HepG2 (cell line): Measurements from ENCODE around the gene MFN2. TPM values are rescaled to one million over a fixed set of nuclear protein-coding genes. Genes with fewer than 3 reads are reported as not detected.

ENCODE experiments used
- CHD2 ChIP-seq: IDR thresholded peaks from 2 replicates; pipeline ENCODE4 v1.6.1; 2011; ENCODE audit warnings: low read depth, low read length, improper control_type of control experiment
- FOXA3 ChIP-seq: IDR thresholded peaks from 2 replicates; pipeline ENCODE4 v1.6.1; 2016; ENCODE audit warnings: missing genetic modification reagents, missing compliant biosample characterization
- HDAC6 ChIP-seq: fragments of 200-600 bp; sonication (generic); IDR thresholded peaks from 2 replicates; pipeline ENCODE4 v1.7.0; 2017; ENCODE audit warnings: mild to moderate bottlenecking, antibody characterized with exemption, low read length, low read depth
- NFE2L2 ChIP-seq: fragments of 150-350 bp; IDR thresholded peaks from 2 replicates; pipeline ENCODE4 v1.6.1; 2014; ENCODE audit warnings: low read length
- SIN3B ChIP-seq: fragments of 150-350 bp; IDR thresholded peaks from 2 replicates; pipeline ENCODE4 v1.6.1; 2014; ENCODE audit warnings: low read length
- SSRP1 ChIP-seq: IDR thresholded peaks from 2 replicates; pipeline ENCODE4 v1.6.1; 2016; ENCODE audit warnings: control low read depth
- SYNCRIP ChIP-seq: fragments of 200-400 bp; formaldehyde crosslinking; IDR thresholded peaks from 2 replicates; pipeline ENCODE4 v1.6.1; 2018; ENCODE audit warnings: mild to moderate bottlenecking, low read depth, low read length; ENCODE audit not compliant: insufficient read depth
- TAF15 ChIP-seq: fragments of 200-400 bp; formaldehyde crosslinking; IDR thresholded peaks from one replicate; pipeline ENCODE4 v1.6.1; 2018; ENCODE audit warnings: mild to moderate bottlenecking, low read depth, low read length; ENCODE audit not compliant: poor library complexity, severe bottlenecking
- TRIM24 ChIP-seq: sonication (generic); formaldehyde crosslinking; IDR thresholded peaks from 2 replicates; pipeline ENCODE4 v1.8.0; 2022; ENCODE audit warnings: mild to moderate bottlenecking, missing genetic modification reagents
- TSC22D2 ChIP-seq: sonication (generic); formaldehyde crosslinking; IDR thresholded peaks from 2 replicates; pipeline ENCODE4 v1.5.1; 2020; ENCODE audit warnings: missing genetic modification reagents, mild to moderate bottlenecking, borderline replicate concordance
- ZBTB21 ChIP-seq: sonication (generic); formaldehyde crosslinking; IDR thresholded peaks from 2 replicates; pipeline ENCODE4 v1.4.0; 2020; ENCODE audit warnings: missing genetic modification reagents
- ZNF136 ChIP-seq: sonication (generic); formaldehyde crosslinking; IDR thresholded peaks from 2 replicates; pipeline ENCODE4 v1.8.1; 2022; ENCODE audit warnings: low read depth, mild to moderate bottlenecking, moderate library complexity, missing genetic modification reagents
- ZNF180 ChIP-seq: sonication (generic); formaldehyde crosslinking; IDR thresholded peaks from 2 replicates; pipeline ENCODE4 v1.4.0; 2020; ENCODE audit warnings: low read depth, missing genetic modification reagents, borderline replicate concordance
- ZNF619 ChIP-seq: sonication (generic); formaldehyde crosslinking; IDR thresholded peaks from 2 replicates; pipeline ENCODE4 v1.4.0; 2020; ENCODE audit warnings: mild to moderate bottlenecking, missing genetic modification reagents
- ZNF790 ChIP-seq: sonication (generic); formaldehyde crosslinking; IDR thresholded peaks from 2 replicates; pipeline ENCODE4 v1.8.0; 2022; ENCODE audit warnings: missing genetic modification reagents, mild to moderate bottlenecking, borderline replicate concordance
- ZSCAN9 ChIP-seq: IDR thresholded peaks from 2 replicates; pipeline ENCODE4 v1.6.1; 2016; ENCODE audit warnings: borderline replicate concordance
- polyA plus RNA-seq, 8 experiments: library from polyadenylated mRNA; depleted of rRNA in 3 of 8; stranded (reverse) in 7 of 8; unstranded in 1 of 8; fragments of >200 nt; fragmentation: Illumina TruSeq in 4 of 8; extraction: Trizol in 4 of 8; gene quantifications; 2 replicates each; pipeline versions ENCODE4 v1.2.1 to v1.2.3, GENCODE V29; 2011 to 2016; ENCODE audit warnings: low read depth in 4 of 8, missing spikeins in 1 of 8, mixed read lengths in 1 of 8; ENCODE audit not compliant: insufficient read depth in 1 of 8
- total RNA-seq, 5 experiments: library from RNA; depleted of rRNA; stranded (reverse); fragments of >200 nt; fragmentation: Illumina TruSeq; extraction: Trizol; gene quantifications; 2 replicates each; pipeline ENCODE4 v1.2.3, GENCODE V29; 2016; ENCODE audit warnings: low read depth in 1 of 5
- TF ChIP-seq, protein P1 (sequence below): sonication (generic); formaldehyde crosslinking; IDR thresholded peaks from 2 replicates; pipeline ENCODE4 v1.8.1; 2023; ENCODE audit warnings: mild to moderate bottlenecking, inconsistent platforms, moderate library complexity, missing genetic modification reagents, borderline replicate concordance
- TF ChIP-seq, protein P2 (sequence below): IDR thresholded peaks from 2 replicates; pipeline ENCODE4 v1.6.1; 2016
- TF ChIP-seq, protein P3 (sequence below): sonication (generic); formaldehyde crosslinking; IDR thresholded peaks from 2 replicates; pipeline ENCODE4 v1.4.0; 2020; ENCODE audit warnings: missing genetic modification reagents
- TF ChIP-seq, protein P4 (sequence below): sonication (generic); formaldehyde crosslinking; IDR thresholded peaks from 2 replicates; pipeline ENCODE4 v1.4.0; 2020; ENCODE audit warnings: missing genetic modification reagents, borderline replicate concordance
- TF ChIP-seq, protein P5 (sequence below): IDR thresholded peaks from 2 replicates; pipeline ENCODE4 v1.6.1; 2012; ENCODE audit warnings: inconsistent platforms

The MFN2 gene
- total and polyA plus RNA-seq, 2 of the 13 experiments (the other 11 are each of a cell fraction or from before 2014, with no cell fraction given) = 38.7 to 60.9 TPM

DNA sequence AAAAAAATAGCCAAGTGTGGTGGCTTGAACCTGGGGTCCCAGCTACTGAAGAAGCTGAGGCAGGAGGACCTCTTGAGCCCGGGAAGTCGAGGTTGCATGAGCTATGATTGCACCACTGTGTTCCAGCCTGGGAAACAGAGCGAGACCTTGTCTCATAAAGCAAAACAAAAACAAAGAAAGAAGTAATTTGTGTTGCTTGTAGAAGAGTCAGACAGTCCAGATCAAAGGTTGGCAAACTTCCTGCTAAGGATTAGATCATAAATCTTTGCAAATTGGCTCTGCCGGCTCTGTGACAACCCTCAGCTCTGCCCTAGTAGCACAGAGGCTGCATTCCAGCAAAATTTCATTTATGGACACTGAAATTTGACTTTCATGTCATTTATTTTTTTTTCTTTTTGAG lies 19.0 kb upstream of the MFN2 start (continued):
- TF ChIP-seq HDAC6 = no peak
- no peak for TF ChIP-seq ZNF619 (CRISPR knock-in tag)
- TF ChIP-seq SYNCRIP = no peak
- TF ChIP-seq, protein P1, sequence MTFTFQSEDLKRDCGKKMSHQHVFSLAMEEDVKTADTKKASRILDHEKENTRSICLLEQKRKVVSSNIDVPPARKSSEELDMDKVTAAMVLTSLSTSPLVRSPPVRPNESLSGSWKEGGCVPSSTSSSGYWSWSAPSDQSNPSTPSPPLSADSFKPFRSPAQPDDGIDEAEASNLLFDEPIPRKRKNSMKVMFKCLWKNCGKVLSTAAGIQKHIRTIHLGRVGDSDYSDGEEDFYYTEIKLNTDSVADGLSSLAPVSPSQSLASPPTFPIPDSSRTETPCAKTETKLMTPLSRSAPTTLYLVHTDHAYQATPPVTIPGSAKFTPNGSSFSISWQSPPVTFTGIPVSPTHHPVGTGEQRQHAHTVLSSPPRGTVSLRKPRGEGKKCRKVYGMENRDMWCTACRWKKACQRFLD (CRISPR knock-in tag) = no peak
- TF ChIP-seq CHD2 = no peak
- TF ChIP-seq ZNF136 (CRISPR knock-in tag) = no peak
- TF ChIP-seq ZSCAN9 (CRISPR knock-in tag) = no peak
- no peak for TF ChIP-seq TSC22D2 (CRISPR knock-in tag)
- TF ChIP-seq NFE2L2 = no peak
- no peak for TF ChIP-seq ZNF180
- TF ChIP-seq TAF15 = no peak
- TF ChIP-seq, protein P2, sequence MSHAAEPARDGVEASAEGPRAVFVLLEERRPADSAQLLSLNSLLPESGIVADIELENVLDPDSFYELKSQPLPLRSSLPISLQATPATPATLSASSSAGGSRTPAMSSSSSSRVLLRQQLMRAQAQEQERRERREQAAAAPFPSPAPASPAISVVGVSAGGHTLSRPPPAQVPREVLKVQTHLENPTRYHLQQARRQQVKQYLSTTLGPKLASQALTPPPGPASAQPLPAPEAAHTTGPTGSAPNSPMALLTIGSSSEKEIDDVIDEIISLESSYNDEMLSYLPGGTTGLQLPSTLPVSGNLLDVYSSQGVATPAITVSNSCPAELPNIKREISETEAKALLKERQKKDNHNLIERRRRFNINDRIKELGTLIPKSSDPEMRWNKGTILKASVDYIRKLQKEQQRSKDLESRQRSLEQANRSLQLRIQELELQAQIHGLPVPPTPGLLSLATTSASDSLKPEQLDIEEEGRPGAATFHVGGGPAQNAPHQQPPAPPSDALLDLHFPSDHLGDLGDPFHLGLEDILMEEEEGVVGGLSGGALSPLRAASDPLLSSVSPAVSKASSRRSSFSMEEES (CRISPR knock-in tag) = no peak
- TF ChIP-seq, protein P3, sequence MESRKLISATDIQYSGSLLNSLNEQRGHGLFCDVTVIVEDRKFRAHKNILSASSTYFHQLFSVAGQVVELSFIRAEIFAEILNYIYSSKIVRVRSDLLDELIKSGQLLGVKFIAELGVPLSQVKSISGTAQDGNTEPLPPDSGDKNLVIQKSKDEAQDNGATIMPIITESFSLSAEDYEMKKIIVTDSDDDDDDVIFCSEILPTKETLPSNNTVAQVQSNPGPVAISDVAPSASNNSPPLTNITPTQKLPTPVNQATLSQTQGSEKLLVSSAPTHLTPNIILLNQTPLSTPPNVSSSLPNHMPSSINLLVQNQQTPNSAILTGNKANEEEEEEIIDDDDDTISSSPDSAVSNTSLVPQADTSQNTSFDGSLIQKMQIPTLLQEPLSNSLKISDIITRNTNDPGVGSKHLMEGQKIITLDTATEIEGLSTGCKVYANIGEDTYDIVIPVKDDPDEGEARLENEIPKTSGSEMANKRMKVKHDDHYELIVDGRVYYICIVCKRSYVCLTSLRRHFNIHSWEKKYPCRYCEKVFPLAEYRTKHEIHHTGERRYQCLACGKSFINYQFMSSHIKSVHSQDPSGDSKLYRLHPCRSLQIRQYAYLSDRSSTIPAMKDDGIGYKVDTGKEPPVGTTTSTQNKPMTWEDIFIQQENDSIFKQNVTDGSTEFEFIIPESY (CRISPR knock-in tag) = no peak
- TF ChIP-seq TRIM24 (CRISPR knock-in tag) = no peak
- no peak for TF ChIP-seq ZNF790 (CRISPR knock-in tag)
- TF ChIP-seq, protein P4, sequence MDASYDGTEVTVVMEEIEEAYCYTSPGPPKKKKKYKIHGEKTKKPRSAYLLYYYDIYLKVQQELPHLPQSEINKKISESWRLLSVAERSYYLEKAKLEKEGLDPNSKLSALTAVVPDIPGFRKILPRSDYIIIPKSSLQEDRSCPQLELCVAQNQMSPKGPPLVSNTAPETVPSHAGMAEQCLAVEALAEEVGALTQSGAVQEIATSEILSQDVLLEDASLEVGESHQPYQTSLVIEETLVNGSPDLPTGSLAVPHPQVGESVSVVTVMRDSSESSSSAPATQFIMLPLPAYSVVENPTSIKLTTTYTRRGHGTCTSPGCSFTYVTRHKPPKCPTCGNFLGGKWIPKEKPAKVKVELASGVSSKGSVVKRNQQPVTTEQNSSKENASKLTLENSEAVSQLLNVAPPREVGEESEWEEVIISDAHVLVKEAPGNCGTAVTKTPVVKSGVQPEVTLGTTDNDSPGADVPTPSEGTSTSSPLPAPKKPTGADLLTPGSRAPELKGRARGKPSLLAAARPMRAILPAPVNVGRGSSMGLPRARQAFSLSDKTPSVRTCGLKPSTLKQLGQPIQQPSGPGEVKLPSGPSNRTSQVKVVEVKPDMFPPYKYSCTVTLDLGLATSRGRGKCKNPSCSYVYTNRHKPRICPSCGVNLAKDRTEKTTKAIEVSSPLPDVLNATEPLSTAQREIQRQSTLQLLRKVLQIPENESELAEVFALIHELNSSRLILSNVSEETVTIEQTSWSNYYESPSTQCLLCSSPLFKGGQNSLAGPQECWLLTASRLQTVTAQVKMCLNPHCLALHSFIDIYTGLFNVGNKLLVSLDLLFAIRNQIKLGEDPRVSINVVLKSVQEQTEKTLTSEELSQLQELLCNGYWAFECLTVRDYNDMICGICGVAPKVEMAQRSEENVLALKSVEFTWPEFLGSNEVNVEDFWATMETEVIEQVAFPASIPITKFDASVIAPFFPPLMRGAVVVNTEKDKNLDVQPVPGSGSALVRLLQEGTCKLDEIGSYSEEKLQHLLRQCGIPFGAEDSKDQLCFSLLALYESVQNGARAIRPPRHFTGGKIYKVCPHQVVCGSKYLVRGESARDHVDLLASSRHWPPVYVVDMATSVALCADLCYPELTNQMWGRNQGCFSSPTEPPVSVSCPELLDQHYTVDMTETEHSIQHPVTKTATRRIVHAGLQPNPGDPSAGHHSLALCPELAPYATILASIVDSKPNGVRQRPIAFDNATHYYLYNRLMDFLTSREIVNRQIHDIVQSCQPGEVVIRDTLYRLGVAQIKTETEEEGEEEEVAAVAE = no peak
- TF ChIP-seq FOXA3 (CRISPR knock-in tag) = no peak
- no peak for TF ChIP-seq SSRP1 (CRISPR knock-in tag)
- TF ChIP-seq ZBTB21 (CRISPR knock-in tag) = no peak
- TF ChIP-seq SIN3B = no peak
- TF ChIP-seq, protein P5, sequence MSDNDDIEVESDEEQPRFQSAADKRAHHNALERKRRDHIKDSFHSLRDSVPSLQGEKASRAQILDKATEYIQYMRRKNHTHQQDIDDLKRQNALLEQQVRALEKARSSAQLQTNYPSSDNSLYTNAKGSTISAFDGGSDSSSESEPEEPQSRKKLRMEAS = no peak
